WTC11 (cell line): Measurements from ENCODE around the gene LY6G5C. TPM values are rescaled to one million over a fixed set of nuclear protein-coding genes. Genes with fewer than 3 reads are reported as not detected.

ENCODE experiments used
- ATAC-seq: fragments of 200-7000 bp; cut with Tn5 transposase; 2 replicates; pipeline ENCODE4 v1.10.0; 2021; ENCODE audit warnings: mild to moderate bottlenecking, moderate library complexity
- CTCF ChIA-PET: fragments of 300-600 bp; sonication (Branson Sonifier 250); formaldehyde crosslinking; loops from one replicate; lab custom pipeline; 2021; ENCODE audit warnings: antibody characterized with exemption; lab: Charles Lee
- POLR2A ChIA-PET: fragments of 350-600 bp; sonication (Branson Sonifier 250); formaldehyde crosslinking; loops from one replicate; lab custom pipeline; 2021; ENCODE audit warnings: antibody characterized with exemption; lab: Charles Lee
- DNase-seq: peaks from one replicate; pipeline ENCODE4 v3.0.0; 2021; ENCODE audit warnings: low spot score
- H3K27ac Mint-ChIP-seq: 2 replicates; pipeline ENCODE4 v1.8.0; 2021; ENCODE audit warnings: mixed read lengths
- H3K27me3 Mint-ChIP-seq: 2 replicates; pipeline ENCODE4 v1.8.0; 2021; ENCODE audit warnings: low read depth, mild to moderate bottlenecking, moderate library complexity, mixed read lengths
- H3K36me3 Mint-ChIP-seq: 2 replicates; pipeline ENCODE4 v1.8.0; 2021; ENCODE audit warnings: mixed read lengths
- H3K4me1 Mint-ChIP-seq: 2 replicates; pipeline ENCODE4 v1.8.0; 2022; ENCODE audit warnings: mixed read lengths
- H3K4me3 Mint-ChIP-seq: 2 replicates; pipeline ENCODE4 v1.8.0; 2021; ENCODE audit warnings: mild to moderate bottlenecking, moderate library complexity, mixed read lengths
- H3K9me3 Mint-ChIP-seq: 2 replicates; pipeline ENCODE4 v1.8.0; 2021; ENCODE audit warnings: mixed read lengths
- AFF4 ChIP-seq: sonication (generic); formaldehyde crosslinking; IDR thresholded peaks from 2 replicates; pipeline ENCODE4 v1.8.1; 2023; ENCODE audit warnings: mild to moderate bottlenecking, missing genetic modification reagents, borderline replicate concordance
- ATF6 ChIP-seq: sonication (generic); formaldehyde crosslinking; IDR thresholded peaks from 2 replicates; pipeline ENCODE4 v1.8.1; 2023; ENCODE audit warnings: mild to moderate bottlenecking, missing genetic modification reagents
- ELF4 ChIP-seq: sonication (generic); formaldehyde crosslinking; IDR thresholded peaks from 2 replicates; pipeline ENCODE4 v1.8.1; 2022; ENCODE audit warnings: low read depth, mild to moderate bottlenecking, moderate library complexity, missing genetic modification reagents
- ERG ChIP-seq: fragments of 250-450 bp; sonication (Bioruptor Pico); IDR thresholded peaks from 2 replicates; pipeline ENCODE4 v1.8.0; 2021; ENCODE audit warnings: mild to moderate bottlenecking
- IRF1 ChIP-seq: sonication (generic); formaldehyde crosslinking; IDR thresholded peaks from 2 replicates; pipeline ENCODE4 v1.8.0; 2023; ENCODE audit warnings: missing genetic modification reagents
- JAZF1 ChIP-seq: fragments of 250-450 bp; sonication (Bioruptor Pico); IDR thresholded peaks from 2 replicates; pipeline ENCODE4 v1.9.0; 2021; ENCODE audit warnings: moderate library complexity, mild to moderate bottlenecking, inconsistent platforms
- total RNA-seq: library from RNA; stranded (reverse); gene quantifications from 3 replicates; pipeline ENCODE4 v1.2.3, GENCODE V29; 2021
- TF ChIP-seq, protein P1 (sequence below): sonication (generic); formaldehyde crosslinking; conservative IDR thresholded peaks from 2 replicates; pipeline ENCODE4 v1.8.1; 2022; ENCODE audit warnings: mild to moderate bottlenecking, missing genetic modification reagents
- TF ChIP-seq, protein P2 (sequence below): sonication (generic); formaldehyde crosslinking; IDR thresholded peaks from 2 replicates; pipeline ENCODE4 v1.8.1; 2022; ENCODE audit warnings: mild to moderate bottlenecking, moderate library complexity, missing genetic modification reagents

LY6G5C gene
- total RNA-seq, 1 experiment from 2014 or later, result 1.0 TPM

DNA sequence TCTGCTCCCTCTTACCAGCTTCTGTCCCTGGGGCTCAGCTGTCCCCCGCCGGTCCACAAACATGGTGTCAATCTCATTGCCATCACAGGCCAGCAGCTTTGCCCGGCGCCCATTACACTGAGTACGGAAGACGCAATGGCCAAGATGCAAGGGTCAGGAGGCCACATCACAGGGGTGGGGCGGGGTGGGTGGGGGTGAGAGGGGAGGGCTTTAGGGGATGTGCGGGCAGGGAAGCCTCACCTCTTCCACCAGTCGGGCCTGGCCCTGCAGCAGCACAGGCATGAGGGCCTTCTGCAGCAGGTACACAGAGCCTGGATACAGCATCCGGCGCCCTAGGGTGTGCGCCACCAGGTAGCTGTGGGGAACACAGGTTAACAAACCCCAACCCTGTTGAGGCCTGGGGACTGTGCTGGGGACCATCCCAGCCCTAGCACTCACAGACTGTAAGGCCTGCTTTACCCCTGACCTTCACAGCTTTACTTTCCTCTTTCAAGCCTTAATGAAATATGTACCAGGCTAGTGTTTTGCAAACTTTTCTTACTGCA, 10.8 kb upstream of the LY6G5C start:
- no peak for ATAC-seq
- H3K36me3 Mint-ChIP-seq, result peaks cover 26% of the 10 kb centered on the region

DNA sequence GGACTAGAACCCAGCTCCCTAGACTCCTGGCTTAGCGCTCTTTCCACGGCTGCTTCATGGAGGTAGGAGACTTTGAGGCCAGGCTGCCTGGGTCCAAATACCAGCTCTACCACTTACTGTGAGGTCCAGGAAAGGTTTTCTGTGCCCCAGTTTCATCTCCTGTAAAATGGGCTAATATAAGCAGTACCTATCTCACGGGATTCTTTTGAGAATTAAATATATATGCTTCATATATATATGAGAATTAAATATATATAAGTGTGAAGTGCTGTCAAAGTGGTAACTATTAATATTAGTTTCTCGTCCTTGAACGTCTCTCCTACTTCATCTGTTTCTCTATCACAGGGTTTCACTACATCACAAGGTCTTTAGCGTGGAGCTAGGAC, 10.2 kb upstream of the LY6G5C start:
- H3K27me3 Mint-ChIP-seq, result no peaks in the 10 kb centered on the region
- DNase-seq, result no peak
- ChIA-PET POLR2A (no interaction called here), CTCF (interaction anchor here (0.9 to 2.2 kb wide), 4 partner anchors 22 to 79 kb away, joined by 3 to 13 read pairs (median 4); no protein-coding TSS in a partner anchor)
- no peak for ATAC-seq
- no peaks in the 10 kb centered on the region for H3K9me3 Mint-ChIP-seq
- no peak overlapping the region for H3K27ac Mint-ChIP-seq
- peaks cover 20% of the 10 kb centered on the region for H3K36me3 Mint-ChIP-seq
- no peak for TF ChIP-seq IRF1
- TF ChIP-seq AFF4, result no peak
- TF ChIP-seq ELF4 (CRISPR knock-in tag), result no peak
- H3K4me1 Mint-ChIP-seq, result no peaks in the 10 kb centered on the region
- no peak overlapping the region for H3K4me3 Mint-ChIP-seq

More for the DNA sequence above, 10.8 kb upstream of the LY6G5C start:
- Mint-ChIP-seq H3K27ac (no peak overlapping the region), H3K9me3 (no peaks in the 10 kb centered on the region), H3K27me3 (no peaks in the 10 kb centered on the region), H3K4me1 (no peaks in the 10 kb centered on the region), H3K4me3 (no peak overlapping the region)
- no peak for DNase-seq
- TF ChIP-seq, protein P1, sequence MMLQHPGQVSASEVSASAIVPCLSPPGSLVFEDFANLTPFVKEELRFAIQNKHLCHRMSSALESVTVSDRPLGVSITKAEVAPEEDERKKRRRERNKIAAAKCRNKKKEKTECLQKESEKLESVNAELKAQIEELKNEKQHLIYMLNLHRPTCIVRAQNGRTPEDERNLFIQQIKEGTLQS (CRISPR knock-in tag), result no peak
- no peak for TF ChIP-seq ERG
- TF ChIP-seq, protein P2, sequence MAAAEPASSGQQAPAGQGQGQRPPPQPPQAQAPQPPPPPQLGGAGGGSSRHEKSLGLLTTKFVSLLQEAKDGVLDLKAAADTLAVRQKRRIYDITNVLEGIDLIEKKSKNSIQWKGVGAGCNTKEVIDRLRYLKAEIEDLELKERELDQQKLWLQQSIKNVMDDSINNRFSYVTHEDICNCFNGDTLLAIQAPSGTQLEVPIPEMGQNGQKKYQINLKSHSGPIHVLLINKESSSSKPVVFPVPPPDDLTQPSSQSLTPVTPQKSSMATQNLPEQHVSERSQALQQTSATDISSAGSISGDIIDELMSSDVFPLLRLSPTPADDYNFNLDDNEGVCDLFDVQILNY (CRISPR knock-in tag), result no peak
- ChIA-PET POLR2A (no interaction called here), CTCF (interaction anchor here (1.1 kb wide), 1 partner anchor 22 kb away, joined by 3 read pairs; no protein-coding TSS in a partner anchor)

DNA sequence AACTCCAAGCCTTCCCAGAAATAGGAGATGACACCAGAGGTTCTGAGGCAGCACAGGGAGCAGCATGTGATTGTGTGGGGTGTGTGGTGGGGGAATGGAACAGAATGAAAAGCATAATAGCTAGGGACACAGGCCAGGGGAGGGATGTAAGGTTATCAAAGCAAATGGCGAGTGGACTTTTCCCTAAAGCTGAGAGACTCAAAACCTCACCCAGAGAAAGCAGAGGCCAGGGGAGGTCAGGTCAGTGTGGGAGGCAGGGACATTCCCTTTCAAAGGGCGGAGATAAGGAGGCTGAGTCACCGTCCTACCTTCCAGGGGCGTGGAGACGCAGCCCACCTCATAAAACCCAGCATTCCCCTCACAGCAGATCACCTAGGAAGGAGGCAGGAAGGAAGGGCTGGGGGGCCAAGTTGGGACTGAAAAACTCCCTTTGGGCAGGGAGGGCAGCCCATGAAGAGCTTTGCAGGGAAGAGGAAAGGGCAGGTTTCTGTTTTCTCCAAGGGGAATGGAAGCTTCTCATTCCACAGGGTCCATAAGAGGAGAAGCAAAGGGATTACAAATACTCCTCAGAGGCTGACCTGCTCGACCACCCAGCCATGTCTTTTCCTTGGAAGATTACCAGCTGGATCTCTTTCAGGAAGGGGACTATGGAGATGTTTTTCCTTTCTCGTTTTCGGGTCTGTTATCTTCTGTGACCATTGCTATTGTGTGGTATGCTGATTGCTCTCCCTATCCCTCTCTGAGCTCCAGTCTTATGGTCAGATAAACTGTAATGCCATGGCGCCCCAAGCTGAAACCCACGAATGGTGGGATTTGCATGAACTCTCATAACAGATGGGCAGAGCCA, 9.6 kb upstream of the LY6G5C start:
- no peak overlapping the region for H3K27ac Mint-ChIP-seq
- TF ChIP-seq JAZF1, result no peak
- TF ChIP-seq ATF6, result no peak
- TF ChIP-seq, all 79 proteins: peak for 0
- Mint-ChIP-seq H3K9me3 (no peaks in the 10 kb centered on the region), H3K36me3 (peaks cover 19% of the 10 kb centered on the region), H3K4me3 (no peak overlapping the region), H3K27me3 (no peaks in the 10 kb centered on the region), H3K4me1 (no peaks in the 10 kb centered on the region)
- ATAC-seq (no peak), DNase-seq (no peak)
- CTCF ChIA-PET, result interaction anchor here (0.5 to 2.2 kb wide), 35 partner anchors 10 to 487 kb away, joined by 3 to 20 read pairs (median 4); partner anchors contain the start of genes ABHD16A, APOM, ATP6V1G2 and C6orf47
- POLR2A ChIA-PET, result interaction anchor here (1.3 kb wide), 1 partner anchor 13 kb away, joined by 4 read pairs; no protein-coding TSS in a partner anchor
